PC-9 (cell line): Measurements from ENCODE around the gene ZNF606.

ENCODE experiments used
- CTCF ChIP-seq: fragments of 200-600 bp; sonication (generic); conservative IDR thresholded peaks from 2 replicates; pipeline ENCODE4 v1.6.1; 2017; ENCODE audit warnings: mixed run types, antibody characterized with exemption, mild to moderate bottlenecking, moderate library complexity
- EZH2 ChIP-seq: fragments of 200-600 bp; sonication (generic); IDR thresholded peaks from 2 replicates; pipeline ENCODE4 v1.8.0; 2017; ENCODE audit warnings: antibody characterized with exemption, low read depth

GRCh38 chr19:57927587-57927986, 75.0 kb downstream of the ZNF606 start:
- TF ChIP-seq CTCF (no peak), EZH2 (no peak)
